ENCODE data around the gene ZC3H13.

- TF ChIP-seq CTCF (conservative IDR thresholded peaks at IDR 0.05; ENCODE audit: low read depth, low read length) = no peak
- no peak for TF ChIP-seq EZH2 (IDR thresholded peaks at IDR 0.05; ENCODE audit: low read length, unreplicated experiment)
- TF ChIP-seq EZH2phosphoT487 (IDR thresholded peaks at IDR 0.05; ENCODE audit: borderline replicate concordance, low read length) = no peak
Observed at GRCh38 chr13:45995245-45995644, 57.3 kb downstream of the ZC3H13 start.
